Neuronal stem cell (in vitro differentiated cells): ENCODE measurements around the gene SLC5A1.
"Not testable (repeated sequence)": the region's sequence is repeated elsewhere in the genome, so short reads cannot be mapped to it uniquely, and the experiment has no call there.

Source experiments
- DNase-seq: peaks from one replicate; pipeline ENCODE4 v3.0.0-alpha.2; 2013; ENCODE audit warnings: low spot score
- H2AFZ ChIP-seq: one replicate; pipeline ENCODE4 v1.6.1; 2013; ENCODE audit warnings: mild to moderate bottlenecking, low read length, inconsistent platforms
- H2AK5ac ChIP-seq: 2 replicates; pipeline ENCODE4 v1.6.1; 2013; ENCODE audit warnings: low read depth, mild to moderate bottlenecking, inconsistent platforms, low read length, moderate library complexity, mixed read lengths
- H2BK120ac ChIP-seq: 2 replicates; pipeline ENCODE4 v1.6.1; 2013; ENCODE audit warnings: low read depth, mild to moderate bottlenecking, inconsistent platforms, low read length, moderate library complexity, mixed read lengths
- H2BK12ac ChIP-seq: one replicate; pipeline ENCODE4 v1.6.1; 2013; ENCODE audit warnings: low read length, inconsistent platforms
- H2BK15ac ChIP-seq: 2 replicates; pipeline ENCODE4 v1.6.1; 2013; ENCODE audit warnings: mild to moderate bottlenecking, low read length, inconsistent platforms, mixed read lengths
- H2BK5ac ChIP-seq: one replicate; pipeline ENCODE4 v1.6.1; 2013; ENCODE audit warnings: inconsistent platforms, mild to moderate bottlenecking, low read length, moderate library complexity
- H3K14ac ChIP-seq: one replicate; pipeline ENCODE4 v1.6.1; 2013; ENCODE audit warnings: low read length, inconsistent platforms
- H3K18ac ChIP-seq: 2 replicates; pipeline ENCODE4 v1.6.1; 2013; ENCODE audit warnings: low read length, inconsistent platforms
- H3K23ac ChIP-seq: 2 replicates; pipeline ENCODE4 v1.6.1; 2013; ENCODE audit warnings: low read depth, mild to moderate bottlenecking, mixed read lengths, low read length, inconsistent platforms; ENCODE audit not compliant: poor library complexity
- H3K27ac ChIP-seq: replicated peaks from 3 replicates; pipeline ENCODE4 v1.5.1; 2013; ENCODE audit warnings: low read length, inconsistent platforms
- H3K27me3 ChIP-seq, 3 experiments: 2 replicates each; pipeline ENCODE4 v1.6.1; 2013; ENCODE audit warnings: low read length in 3 of 3, mild to moderate bottlenecking in 2 of 3, inconsistent platforms in 1 of 3, low read depth in 1 of 3, mixed read lengths in 1 of 3, moderate library complexity in 1 of 3; ENCODE audit not compliant: control insufficient read depth in 3 of 3, insufficient read depth in 3 of 3
- H3K36me3 ChIP-seq, 2 donors: replicated peaks in 1 of 2; 2 replicates each; pipeline ENCODE4 v1.6.1; 2013; ENCODE audit warnings: low read length in 2 of 2; ENCODE audit not compliant: control insufficient read depth in 2 of 2, insufficient read depth in 2 of 2
- H3K4ac ChIP-seq: 2 replicates; pipeline ENCODE4 v1.6.1; 2013; ENCODE audit warnings: inconsistent platforms, mild to moderate bottlenecking, low read length, moderate library complexity
- H3K4me1 ChIP-seq, 2 donors: 1 replicate in 1 of 2; 2 replicates in 1 of 2; pipeline ENCODE4 v1.6.1; 2013; ENCODE audit warnings: low read length in 2 of 2, low read depth in 1 of 2; ENCODE audit not compliant: control insufficient read depth in 2 of 2, insufficient read depth in 1 of 2
- H3K4me2 ChIP-seq: one replicate; pipeline ENCODE4 v1.6.1; 2013; ENCODE audit warnings: mild to moderate bottlenecking, low read length, inconsistent platforms; ENCODE audit not compliant: insufficient read depth, poor library complexity, severe bottlenecking
- H3K4me3 ChIP-seq, 2 donors: 2 replicates each; pipeline ENCODE4 v1.5.1; 2013; ENCODE audit warnings: low read length in 2 of 2, mild to moderate bottlenecking in 2 of 2, inconsistent platforms in 1 of 2, moderate library complexity in 1 of 2
- H3K79me1 ChIP-seq: one replicate; pipeline ENCODE4 v1.6.1; 2013; ENCODE audit warnings: low read depth, mild to moderate bottlenecking, inconsistent platforms, low read length, moderate library complexity
- H3K9ac ChIP-seq: one replicate; pipeline ENCODE4 v1.6.1; 2013; ENCODE audit warnings: mild to moderate bottlenecking, low read depth, low read length, inconsistent platforms; ENCODE audit not compliant: poor library complexity
- H3K9me3 ChIP-seq, 2 donors: replicated peaks in 1 of 2; 2 replicates each; pipeline versions ENCODE3 to v1.6.1; 2013; ENCODE audit warnings: low read length in 2 of 2, mild to moderate bottlenecking in 2 of 2, inconsistent platforms in 1 of 2, low read depth in 1 of 2, mixed read lengths in 1 of 2, moderate library complexity in 1 of 2; ENCODE audit not compliant: control insufficient read depth in 2 of 2, insufficient read depth in 1 of 2
- H4K8ac ChIP-seq: one replicate; pipeline ENCODE4 v1.6.1; 2013; ENCODE audit warnings: low read depth, mild to moderate bottlenecking, inconsistent platforms, low read length, moderate library complexity
- H4K91ac ChIP-seq: one replicate; pipeline ENCODE4 v1.6.1; 2013; ENCODE audit warnings: low read length, low read depth, mild to moderate bottlenecking, inconsistent platforms; ENCODE audit not compliant: poor library complexity
- WGBS, 2 donors: extraction: QIAGEN DNeasy Blood & Tissue Kit; methylation state at CpG; one replicate each; pipeline ENCODE4 v1.1.7; 2013; ENCODE audit warnings: missing lambda C conversion rate in 2 of 2, mixed read lengths in 1 of 2; ENCODE audit not compliant: insufficient read length in 2 of 2, insufficient replicate concordance in 1 of 2; ENCODE audit errors: extremely low coverage in 2 of 2; 5-methylcytosine and 5-hydroxymethylcytosine counted together

SLC5A1 gene

DNA sequence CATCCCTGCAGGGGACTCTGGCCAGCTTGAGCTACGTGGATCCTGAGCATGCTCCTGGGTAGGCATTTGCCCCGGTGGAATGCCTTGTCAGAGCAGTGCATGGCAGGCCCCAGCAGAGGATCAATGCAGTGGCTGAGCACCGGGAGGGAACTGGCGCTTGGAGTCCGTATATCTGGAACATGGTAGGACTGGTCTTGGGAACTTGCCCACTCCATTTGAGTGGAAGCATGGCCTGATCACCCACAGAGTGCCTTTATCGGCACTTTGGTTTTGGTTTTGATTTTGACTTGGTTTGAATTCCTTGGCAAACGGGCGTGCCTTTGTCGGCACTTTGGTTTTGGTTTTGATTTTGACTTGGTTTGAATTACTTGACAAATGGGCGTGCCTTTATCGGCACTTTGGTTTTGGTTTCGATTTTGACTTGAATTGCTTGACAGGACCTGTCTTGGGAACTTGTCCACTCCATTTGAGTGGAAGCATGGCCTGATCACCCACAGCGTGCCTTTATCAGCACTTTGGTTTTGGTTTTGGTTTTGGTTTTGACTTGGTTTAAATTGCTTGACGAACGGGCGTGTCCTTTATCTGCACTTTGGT is 94.8 kb downstream of the SLC5A1 start:
- not testable (repeated sequence) for H3K79me1 ChIP-seq, H3K4ac ChIP-seq, H3K9ac ChIP-seq, H2BK5ac ChIP-seq, H3K4me2 ChIP-seq, H4K91ac ChIP-seq, H2AFZ ChIP-seq, H2BK12ac ChIP-seq, H3K4me1 ChIP-seq, H3K27me3 ChIP-seq, H4K8ac ChIP-seq, H2BK120ac ChIP-seq, H2AK5ac ChIP-seq, H3K36me3 ChIP-seq, DNase-seq, H3K4me3 ChIP-seq, H2BK15ac ChIP-seq, H3K9me3 ChIP-seq, H3K23ac ChIP-seq, H3K27ac ChIP-seq, H3K14ac ChIP-seq
- H3K18ac ChIP-seq = peak overlapping the region; percentile 27
- no CpG with 5 or more reads among the region's 16 CpGs for WGBS, 2 donors

DNA sequence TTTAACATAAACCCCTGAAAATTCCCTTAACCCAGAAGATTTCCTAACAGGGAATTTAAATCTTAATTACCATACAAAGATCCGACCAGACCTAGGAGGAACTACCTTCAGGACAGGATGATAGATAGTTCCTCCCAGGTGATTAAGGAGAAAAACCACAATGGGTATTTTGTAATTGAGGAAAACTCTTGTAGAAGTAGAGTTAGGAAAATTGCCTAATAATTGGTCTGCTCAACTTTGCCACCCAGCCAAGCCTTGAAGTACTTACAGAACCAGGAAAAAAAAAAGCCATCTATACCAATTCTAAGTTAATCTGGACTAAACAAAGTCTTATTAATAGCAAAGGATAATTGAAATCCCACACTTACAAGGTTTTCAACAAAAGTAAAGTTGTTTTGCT is 95.5 kb downstream of the SLC5A1 start:
- not testable (repeated sequence) for H2BK12ac ChIP-seq, H2AK5ac ChIP-seq, H3K4me3 ChIP-seq, H2AFZ ChIP-seq, H3K79me1 ChIP-seq, H3K14ac ChIP-seq, H3K4ac ChIP-seq, H3K36me3 ChIP-seq, DNase-seq, H3K27me3 ChIP-seq, H3K4me1 ChIP-seq, H3K23ac ChIP-seq, H4K91ac ChIP-seq, H2BK5ac ChIP-seq, H2BK15ac ChIP-seq, H3K4me2 ChIP-seq, H3K18ac ChIP-seq, H3K27ac ChIP-seq, H3K9me3 ChIP-seq, H4K8ac ChIP-seq, H2BK120ac ChIP-seq, H3K9ac ChIP-seq
- no CpG with 5 or more reads among the region's 1 CpG for WGBS, 2 donors

DNA sequence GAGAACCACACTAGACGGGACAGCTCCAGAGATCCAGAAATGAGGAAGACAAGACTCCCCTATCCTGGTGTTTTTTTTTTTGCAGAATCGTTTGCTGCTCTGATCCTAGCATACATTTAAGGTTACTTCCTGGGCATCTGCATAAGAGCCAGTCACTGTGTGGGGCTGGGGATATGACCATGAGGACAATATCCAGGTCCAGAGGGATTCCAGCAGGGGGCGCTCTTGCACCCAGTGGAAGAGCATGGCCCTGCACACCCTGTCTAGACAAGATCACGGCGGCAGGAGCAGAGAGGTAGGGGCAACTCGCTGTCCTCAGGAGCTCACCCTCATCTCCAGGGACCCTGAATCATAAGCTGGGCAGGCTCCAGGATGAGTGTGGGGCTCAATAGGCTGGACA is 97.6 kb downstream of the SLC5A1 start:
- H2BK5ac ChIP-seq, H3K27ac ChIP-seq, H3K9ac ChIP-seq, H2AK5ac ChIP-seq, H3K4me1 ChIP-seq, H4K91ac ChIP-seq, H3K27me3 ChIP-seq, H3K79me1 ChIP-seq, H3K9me3 ChIP-seq, DNase-seq, H3K36me3 ChIP-seq, H3K18ac ChIP-seq, H2BK120ac ChIP-seq, H3K4me3 ChIP-seq, H3K23ac ChIP-seq, H2AFZ ChIP-seq, H2BK12ac ChIP-seq, H3K14ac ChIP-seq, H2BK15ac ChIP-seq, H3K4me2 ChIP-seq, H4K8ac ChIP-seq, H3K4ac ChIP-seq: not testable (repeated sequence)
- WGBS, 2 donors = no CpG with 5 or more reads among the region's 6 CpGs

DNA sequence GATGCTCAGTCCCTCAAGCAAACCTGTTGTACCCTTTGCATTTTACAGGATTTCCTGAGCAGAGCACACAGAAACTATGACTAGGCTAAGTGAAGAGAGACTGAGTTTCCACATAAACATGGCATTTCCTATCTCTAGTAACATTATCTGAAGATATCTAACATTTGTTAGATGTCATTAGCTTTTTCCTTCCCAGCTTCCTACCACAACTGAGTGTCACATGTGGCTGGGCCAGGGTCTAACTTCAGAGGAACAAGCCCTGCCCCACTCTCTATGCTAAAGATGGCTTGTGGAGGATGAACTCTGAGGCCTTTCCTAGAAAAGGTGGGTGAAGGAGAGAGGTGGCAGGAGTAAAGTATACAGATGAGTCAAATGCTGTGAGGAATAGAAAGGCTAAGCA is 99.5 kb downstream of the SLC5A1 start:
- DNase-seq = no peak
- no peak overlapping the region for H4K91ac ChIP-seq
- H2BK15ac ChIP-seq = no peak overlapping the region
- no peak overlapping the region for H2AFZ ChIP-seq
- H2BK5ac ChIP-seq = no peak overlapping the region
- H3K27ac ChIP-seq = no peak overlapping the region
- no peak overlapping the region for H2BK12ac ChIP-seq
- no peaks in the 10 kb centered on the region for H3K79me1 ChIP-seq
- no peaks in the 10 kb centered on the region for H3K9me3 ChIP-seq
- no peaks in the 10 kb centered on the region for H3K4me1 ChIP-seq
- no peak overlapping the region for H3K4me3 ChIP-seq
- no peaks in the 10 kb centered on the region for H3K27me3 ChIP-seq
- H3K18ac ChIP-seq = no peak overlapping the region
- no peak overlapping the region for H3K4me2 ChIP-seq
- no peaks in the 10 kb centered on the region for H3K36me3 ChIP-seq
- no peak overlapping the region for H4K8ac ChIP-seq
- no peak overlapping the region for H3K4ac ChIP-seq
- H3K23ac ChIP-seq = no peak overlapping the region
- no peak overlapping the region for H2BK120ac ChIP-seq
- no peak overlapping the region for H2AK5ac ChIP-seq
- no peak overlapping the region for H3K14ac ChIP-seq
- H3K9ac ChIP-seq = no peak overlapping the region
